ENCODE results near the gene BRCC3.

The BRCC3 gene

DNA sequence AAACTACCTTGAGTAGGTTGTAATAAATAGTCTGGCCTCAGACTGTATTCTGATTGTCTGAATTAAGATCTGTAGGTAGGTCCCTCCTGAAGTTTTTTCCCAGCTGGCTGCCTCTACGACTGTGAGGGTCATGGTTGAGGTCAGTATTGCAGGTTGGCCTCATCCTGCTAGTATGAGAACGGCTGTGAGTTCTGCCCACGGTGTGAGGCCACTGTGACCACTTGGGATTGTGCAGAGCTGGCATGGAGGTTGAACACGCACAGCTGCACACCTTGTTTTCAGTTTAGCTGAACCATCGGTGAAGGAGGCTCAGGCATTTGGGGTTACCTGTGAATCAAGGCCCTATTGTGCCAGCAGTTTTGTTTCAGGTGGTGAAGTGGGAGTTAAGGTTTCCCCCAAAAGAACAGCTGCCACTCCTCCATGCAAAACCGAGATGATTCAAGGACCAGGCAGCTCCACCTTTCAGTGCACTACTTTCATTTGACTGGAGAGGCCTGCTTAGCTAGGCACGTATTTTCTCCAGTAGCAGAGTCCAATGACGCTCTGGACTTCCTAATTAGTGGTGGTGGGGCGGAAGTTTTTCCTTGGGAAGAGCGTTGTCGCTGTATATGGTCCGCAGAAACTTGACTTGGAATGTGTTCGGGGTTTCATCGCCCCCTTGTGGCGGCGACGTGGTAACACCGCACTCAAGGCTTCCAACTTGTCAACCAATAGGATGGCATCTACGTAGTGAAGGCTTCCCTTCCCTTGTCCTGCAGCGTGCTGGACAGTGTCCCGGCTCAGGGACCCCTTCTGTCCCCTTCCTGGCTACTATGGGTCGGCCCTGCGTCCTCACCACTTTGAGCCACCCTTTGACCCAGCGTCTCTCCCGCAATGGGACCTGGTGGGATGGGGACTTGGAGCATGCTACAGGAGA lies 14.2 kb upstream of the BRCC3 start:
- peak; percentile 24 for DNase-seq (ENCODE audit: low read depth)

DNA sequence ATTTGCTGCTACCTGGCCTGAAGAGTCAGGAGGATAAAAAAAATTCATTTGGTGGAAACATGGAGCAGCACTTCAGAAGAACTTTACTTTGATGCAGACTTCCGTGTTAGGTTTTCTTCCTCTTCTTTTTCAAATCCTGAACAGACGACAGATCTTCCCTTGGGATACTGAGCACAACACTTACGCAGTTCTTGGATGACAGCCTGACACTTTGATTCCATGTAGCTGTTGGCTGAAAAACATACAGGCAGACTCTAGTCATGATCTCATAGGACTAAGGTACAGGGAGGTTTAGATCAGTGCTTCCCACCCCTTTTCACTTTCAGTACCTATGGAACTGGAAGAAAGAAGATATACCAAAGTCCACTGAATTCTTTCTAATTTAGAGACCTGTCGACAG lies 9.5 kb upstream of the BRCC3 start:
- DNase-seq (ENCODE audit: low read depth): no peak

DNA sequence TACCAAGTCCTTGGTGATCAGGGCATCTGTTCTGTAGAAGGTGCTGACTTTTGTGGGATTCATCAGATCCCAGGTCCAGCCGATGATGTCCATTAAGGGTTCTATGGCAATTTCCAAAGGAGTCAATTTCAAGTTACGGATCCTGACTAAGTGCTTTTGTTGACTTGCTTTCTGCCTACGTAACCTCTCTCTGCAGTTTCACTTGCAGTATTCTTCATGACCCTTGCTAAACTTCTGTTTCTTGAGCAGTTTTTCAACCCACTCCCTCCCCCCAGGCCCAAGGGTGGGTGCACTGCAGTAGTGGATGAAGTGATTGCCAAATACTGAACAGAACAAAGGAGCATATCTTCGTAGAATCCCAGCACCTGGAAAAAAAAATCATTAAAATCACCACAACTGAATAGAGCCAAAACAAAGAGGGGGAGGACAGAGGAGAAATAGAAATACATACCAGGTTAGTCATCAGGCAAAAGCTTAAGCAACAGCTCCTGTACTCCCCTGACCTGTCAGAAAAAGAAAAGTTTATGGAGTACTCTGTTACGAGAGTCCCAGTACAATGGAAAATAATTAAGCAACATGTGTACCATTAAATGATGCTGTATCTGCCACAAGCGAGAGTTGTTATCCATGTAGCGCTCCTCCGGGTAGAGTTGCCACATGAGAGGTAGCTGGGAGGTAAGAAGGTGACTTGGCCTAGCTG lies 6.1 kb upstream of the BRCC3 start:
- DNase-seq (ENCODE audit: low read depth): no peak

DNA sequence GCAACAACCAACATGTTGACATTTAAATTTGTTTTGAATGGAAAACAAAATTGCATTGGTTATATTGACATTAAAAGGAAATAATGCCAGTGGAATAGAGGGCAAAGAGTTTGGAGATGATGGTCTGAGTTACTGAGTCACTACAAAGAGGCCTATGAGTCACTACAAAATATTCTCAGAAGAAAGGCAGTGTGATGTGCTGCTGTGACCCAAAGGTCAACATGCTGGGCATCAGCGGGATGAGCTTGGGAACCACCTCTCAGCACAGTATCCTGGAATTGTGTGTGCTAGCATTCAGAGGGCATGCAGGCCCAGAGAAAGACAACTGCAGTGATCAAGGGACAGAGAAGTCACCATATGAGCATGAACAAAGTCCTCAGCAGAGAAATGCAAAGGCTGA lies 3.1 kb upstream of the BRCC3 start:
- no peak for DNase-seq (ENCODE audit: low read depth)

DNA sequence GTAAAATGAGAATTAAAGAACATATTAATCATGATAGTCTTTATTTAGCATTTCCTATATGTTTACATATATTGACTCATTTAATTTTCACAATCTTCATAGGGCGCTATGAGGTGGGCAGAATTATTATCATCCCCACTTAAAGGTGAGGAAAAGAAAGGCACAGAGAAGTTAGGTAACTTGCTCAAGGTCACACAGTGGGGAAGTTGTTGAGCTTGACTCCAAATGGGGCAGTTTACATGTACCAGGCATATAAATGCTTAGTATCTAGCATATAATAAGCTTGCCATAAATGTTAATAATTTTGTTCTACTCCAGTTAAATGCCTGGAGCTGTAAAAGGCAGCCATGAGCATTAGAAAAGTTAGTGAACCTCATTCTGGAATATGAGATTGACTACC lies 1.9 kb upstream of the BRCC3 start:
- no peak for DNase-seq (ENCODE audit: low read depth)

DNA sequence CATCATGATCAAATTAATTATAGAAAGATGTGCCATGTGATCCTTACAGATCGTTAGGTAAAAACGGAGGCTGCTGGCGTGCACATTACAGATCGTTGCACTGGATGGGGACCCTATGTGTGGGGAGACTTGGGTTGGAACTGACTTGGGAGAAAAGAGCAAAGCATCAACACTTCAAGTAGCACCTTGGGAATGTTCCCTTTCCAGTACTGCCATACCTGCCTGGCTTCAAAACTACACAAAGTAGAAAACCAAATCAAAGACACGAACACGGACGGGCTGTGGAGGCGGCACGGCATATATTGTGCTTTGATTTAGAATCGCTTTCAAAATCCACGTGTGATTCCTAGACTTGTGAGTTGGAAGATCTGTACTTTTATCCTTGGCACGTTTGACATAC lies 1.3 kb upstream of the BRCC3 start:
- DNase-seq (ENCODE audit: low read depth): no peak

DNA sequence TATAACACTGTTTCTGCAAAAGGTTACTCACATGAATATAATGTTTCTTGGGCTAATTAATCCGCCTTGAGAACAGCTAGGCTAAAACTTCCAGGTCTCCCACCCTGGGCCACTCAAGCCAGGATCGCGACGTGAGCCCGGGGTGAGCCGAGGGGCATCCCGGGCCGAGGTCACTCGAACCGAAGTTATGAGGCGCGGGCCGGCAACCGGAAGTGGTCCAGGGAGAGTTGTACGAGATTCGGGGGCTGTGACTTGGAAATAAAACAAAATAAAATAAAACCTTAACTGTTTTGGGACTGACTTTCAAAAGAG lies 689 bp upstream of the BRCC3 start:
- DNase-seq (ENCODE audit: low read depth): peak; percentile 13

DNA sequence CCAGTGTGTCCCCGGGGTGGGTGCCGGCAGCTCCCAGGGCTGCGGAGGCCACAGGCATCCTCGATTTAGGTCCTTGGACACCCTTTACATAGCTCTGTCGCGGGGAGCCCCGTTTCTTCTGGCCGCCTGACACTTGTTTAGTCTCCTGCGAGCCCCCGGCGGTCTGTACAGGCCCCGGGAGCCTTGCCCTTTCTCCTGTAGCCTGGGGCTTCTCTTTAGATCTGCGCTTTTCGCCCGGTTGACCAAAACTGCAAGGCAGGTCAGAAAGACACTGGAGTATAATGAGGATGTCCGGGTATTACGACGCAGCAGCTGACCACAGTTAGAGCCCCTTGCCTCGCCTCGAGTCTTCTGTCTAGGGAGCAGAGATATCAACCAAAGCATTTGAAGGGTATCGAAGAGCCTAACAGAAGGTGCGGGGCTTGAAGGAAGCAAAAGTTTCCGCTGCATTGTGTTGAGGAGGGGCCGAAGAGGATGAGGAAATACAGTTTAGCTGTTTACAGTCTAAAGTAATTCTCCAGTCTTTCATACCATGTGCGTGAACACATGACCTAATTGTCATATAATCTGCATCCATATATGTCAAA lies 479 bp downstream of the BRCC3 start:
- no peak for DNase-seq (ENCODE audit: low read depth)

DNA sequence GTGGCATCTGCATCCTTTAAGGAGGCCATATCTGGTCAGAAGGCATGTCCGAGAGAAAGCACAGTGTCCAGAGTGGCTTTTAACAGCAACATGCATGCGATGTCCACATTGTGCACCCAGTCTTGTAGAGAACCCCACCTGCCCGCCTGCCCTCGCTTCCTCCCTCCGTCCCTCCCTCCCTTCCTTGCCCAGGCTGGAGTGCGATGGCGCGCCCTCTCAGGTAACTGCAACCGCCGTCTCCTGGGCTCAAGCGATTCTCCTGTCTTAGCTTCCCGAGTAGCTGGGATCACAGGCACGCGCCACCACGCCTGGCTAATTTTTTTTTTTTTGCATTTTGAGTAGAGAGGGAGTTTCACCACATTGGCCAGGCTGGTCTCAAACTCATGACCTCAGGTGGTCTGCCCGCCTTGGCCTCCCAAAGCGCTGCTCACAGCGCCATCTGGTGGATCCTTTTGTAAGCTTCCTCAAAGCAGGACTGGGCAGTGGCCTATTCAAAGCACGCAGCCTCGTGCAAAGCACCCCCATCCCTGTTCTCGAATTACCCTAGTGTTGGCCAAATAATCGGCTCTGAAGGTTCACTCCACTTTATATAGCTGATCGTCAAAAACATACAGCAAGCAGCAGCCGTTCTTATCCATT lies 15.0 kb downstream of the BRCC3 start:
- DNase-seq (ENCODE audit: low read depth): peak; percentile 20

DNA sequence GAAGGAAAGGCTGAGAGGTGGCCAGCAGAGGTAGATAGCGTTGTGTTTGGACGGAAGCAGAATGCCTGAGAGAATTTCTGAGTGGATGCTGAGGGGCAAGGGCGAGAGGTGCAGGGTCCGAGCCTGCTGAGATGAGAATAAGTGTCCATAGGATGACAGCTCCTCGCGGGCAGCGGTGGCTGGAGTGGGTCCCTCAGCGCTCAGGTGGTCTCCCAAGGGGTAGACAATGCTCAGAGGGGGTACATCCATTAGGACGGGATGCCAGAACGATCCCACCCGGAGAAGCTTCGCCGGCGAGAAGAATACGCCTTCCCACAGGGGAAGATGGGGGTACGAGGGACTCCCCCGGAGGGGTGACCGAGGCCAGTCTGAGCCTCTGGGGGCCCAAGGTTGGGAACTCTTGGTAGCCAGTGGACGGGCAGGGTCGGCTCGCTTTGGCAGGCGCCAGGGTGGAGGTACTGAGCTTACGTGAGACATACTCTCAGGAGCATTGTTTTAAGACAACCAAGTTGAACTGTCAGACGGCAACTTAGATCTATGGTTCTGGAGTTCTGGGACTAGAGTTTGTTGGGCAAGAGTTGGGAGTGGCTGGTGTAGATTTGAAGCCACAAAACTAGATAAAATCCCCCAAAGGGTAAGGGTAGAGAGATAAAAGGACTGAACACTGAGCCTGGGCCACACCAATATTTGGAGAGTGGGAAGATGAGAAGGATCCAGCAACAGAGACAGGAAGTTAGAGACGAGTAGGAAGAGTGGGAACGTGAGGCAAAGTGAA lies 15.8 kb downstream of the BRCC3 start:
- no peak for DNase-seq (ENCODE audit: low read depth)

DNA sequence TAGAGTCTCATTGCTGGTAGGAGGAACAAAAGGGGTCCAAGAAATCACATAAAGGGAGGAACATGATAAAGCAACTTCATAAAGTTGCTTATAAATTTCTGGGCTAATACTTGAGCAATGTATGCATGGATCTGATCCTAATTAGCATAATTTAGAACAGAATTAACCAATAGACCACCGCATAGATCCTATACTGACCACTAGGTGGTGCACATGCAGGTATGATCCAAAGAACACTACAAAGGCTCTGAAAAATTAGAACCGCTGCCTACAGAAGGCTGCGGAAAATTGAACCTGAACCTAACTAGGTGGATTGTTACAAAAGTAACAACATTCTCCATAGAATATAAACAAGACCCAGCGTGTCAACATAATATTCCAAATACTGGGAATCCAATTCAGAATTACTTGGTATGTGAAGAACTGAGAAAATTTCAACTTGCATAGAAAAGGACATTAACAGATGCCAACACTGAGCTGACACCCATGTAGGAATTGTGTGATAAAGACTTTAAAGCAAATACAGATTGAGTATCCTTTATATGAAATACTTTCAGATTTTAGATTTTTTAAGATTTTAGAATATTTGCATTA lies 23.3 kb downstream of the BRCC3 start:
- no peak for DNase-seq (ENCODE audit: low read depth)

DNA sequence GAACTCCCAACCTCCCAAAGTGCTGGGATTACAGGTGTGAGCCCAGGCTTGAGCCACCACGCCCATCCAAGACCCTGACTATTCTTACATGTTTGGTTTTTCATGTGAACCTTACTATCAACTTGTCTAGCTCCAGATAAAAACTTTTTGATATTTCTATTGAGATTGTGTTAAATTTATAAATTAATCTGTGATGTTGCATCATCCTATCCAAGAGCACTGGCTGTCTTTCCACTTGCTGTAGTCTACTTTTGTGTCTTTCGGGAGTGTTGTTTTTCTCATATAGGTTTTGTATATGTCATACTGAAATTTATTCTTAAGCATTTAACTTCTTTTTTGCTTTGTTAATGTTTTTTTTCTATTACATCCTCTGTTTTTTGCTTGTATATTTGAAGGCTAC lies 34.6 kb downstream of the BRCC3 start:
- DNase-seq (ENCODE audit: low read depth): no peak

DNA sequence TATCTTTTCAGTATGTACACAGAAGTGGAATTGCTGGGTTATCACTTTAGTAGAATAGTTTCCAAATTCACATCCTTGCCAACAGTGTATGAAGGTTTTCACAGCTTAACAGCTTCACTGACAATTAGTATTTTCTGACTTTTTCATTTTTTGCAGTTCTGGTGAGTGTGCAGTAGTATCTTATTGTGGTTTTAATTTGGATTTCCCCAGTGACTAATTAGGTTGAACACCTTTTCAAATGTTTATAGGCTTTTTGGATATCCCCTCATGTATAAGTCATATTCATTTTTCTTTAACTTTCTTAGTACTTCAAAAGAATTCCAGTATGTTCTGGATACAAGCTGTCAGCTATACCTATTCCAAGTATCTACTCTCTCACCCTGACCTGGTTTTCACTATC lies 37.1 kb downstream of the BRCC3 start:
- DNase-seq (ENCODE audit: low read depth): no peak

DNA sequence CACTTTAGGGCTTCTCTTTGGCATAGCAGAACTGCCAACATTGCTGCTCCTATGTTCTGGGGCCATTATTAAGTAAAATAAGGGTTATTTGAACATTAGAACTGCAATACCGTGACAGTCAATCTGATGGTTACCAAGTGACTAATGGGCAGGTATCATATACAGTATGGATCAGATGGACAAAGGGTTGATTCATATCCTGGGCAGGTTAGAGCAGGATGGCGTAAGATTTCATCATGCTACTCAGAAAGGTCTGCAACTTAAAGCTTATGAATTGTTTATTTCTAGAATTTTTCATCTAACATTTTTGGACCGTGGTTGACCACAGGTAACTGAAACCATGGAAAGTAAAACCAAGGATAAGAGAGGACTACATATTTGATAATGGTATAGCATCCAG lies 40.9 kb downstream of the BRCC3 start:
- no peak for DNase-seq (ENCODE audit: low read depth)

DNA sequence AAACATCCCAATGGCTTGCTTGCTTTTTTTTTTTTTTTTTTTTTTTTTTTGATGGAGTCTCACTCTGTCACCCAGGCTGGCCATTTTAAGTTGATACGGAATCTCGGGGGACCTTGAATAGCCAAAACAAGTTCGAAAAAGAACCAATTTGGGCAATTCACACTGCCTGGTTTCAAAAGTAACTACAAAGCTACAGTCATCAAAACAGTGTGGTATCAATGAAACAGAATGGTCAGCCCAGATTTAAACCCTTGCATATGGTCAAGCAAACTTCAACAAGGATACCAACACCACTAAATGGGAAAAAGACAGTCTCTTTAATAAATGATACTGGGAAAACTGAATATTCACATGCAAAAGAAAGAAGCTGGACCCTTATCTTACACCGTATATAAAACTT lies 41.8 kb downstream of the BRCC3 start:
- DNase-seq (ENCODE audit: low read depth): no peak

DNA sequence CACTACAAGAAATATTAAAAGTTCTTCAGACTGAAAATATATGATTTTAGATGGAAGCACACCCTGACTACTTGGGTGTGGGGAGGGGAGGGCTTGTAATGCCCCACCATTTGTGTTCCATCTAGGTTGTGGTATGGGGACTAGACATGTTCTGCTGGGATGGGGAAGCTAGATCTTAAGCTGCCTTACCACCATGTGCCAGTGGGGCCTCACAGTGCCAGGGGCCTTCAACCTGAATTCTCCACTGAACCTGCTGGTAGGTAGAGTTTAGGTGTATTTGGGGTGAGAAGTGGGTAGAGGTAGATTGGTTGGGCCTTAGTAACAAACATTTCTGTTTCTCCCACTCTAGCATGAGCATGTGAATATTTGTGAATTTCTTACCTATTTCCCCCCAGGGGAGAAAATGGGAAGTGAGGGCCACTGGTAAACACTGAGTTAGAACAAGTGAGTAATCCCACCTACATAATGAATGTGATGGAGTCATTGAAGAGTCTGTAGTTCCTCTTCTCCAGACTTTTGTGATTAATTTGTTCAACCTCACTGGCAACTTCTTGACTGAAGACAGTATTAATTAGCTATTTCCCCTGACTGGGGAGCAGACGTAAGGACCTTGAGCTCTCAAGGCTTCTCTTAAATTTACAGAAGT lies 44.0 kb downstream of the BRCC3 start:
- DNase-seq (ENCODE audit: low read depth): no peak

DNA sequence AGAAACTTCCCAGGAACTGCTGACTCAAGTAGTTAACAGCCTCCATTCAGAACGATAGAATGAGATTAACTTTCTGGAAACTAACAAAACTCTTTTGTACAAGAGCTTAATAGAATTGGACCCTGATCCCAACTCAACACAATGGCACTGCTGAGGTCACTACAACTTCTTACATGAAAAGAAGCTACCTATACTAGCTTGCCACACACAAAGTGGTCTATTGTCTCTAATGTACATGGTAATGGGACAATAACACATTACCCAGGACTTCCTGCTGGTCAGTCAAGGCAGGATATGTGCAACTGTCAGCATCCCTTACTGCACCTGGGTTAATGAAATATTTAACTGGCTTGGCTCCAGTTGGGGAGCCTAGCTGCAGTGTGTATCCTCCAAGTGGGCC lies 56.2 kb downstream of the BRCC3 start:
- no peak for DNase-seq (ENCODE audit: low read depth)

DNA sequence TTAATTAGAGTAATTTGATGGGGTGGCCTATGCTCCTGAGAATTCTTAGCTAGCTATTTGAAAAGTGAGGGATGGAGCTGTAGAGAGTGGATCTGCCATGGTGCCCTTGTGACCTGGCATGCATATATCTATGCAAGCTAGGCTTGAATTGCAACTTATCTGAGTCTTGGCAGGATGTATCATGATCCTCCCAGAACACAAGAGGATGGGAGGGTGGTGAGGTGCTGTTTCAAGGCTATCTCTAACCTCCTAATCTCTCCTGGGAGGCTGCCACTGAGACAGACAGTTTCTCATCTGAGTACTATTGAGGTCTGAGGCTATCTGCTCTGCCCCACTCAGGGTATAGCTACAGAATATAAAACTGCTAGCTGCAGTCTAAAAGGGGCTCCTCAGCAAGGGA lies 56.6 kb downstream of the BRCC3 start:
- no peak for DNase-seq (ENCODE audit: low read depth)

DNA sequence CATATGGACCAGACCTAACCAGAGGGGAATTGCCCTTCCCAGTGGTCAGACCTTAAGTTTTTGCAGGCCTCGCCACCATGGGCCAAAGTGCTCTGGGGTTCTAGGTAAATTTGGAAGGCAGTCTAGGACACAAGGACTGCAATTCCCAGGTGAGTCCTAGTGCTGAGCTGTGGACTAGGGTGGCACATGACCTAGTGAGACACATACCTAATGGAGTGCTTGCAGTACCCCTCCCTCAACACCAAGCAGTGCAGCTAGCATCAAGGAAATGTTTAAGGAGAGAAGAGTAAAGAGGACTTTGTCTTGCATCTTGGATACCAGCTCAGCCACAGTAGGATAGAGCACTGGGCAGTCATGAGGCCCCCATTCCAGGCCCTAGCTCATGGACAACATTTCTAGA lies 60.8 kb downstream of the BRCC3 start:
- no peak for DNase-seq (ENCODE audit: low read depth)

DNA sequence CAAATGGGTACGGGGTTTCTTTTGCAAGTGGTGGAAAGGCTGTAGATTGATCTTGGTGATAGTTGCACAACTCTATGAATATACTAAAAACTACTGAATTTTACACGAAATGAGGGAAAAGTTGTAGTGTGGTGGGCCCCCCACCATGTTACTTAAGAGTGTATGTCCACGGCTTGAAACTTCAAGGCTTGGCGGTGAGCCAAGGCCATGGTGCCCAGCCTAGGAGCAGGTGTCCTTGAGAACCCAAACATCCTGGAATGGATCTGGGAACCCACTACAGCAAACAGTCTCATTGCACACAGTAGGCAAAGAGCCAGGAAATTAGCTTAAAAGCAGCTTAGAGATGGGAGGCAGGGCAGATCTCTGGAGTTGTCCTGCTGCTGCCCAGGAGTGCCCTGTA lies 62.9 kb downstream of the BRCC3 start:
- DNase-seq (ENCODE audit: low read depth): no peak

DNA sequence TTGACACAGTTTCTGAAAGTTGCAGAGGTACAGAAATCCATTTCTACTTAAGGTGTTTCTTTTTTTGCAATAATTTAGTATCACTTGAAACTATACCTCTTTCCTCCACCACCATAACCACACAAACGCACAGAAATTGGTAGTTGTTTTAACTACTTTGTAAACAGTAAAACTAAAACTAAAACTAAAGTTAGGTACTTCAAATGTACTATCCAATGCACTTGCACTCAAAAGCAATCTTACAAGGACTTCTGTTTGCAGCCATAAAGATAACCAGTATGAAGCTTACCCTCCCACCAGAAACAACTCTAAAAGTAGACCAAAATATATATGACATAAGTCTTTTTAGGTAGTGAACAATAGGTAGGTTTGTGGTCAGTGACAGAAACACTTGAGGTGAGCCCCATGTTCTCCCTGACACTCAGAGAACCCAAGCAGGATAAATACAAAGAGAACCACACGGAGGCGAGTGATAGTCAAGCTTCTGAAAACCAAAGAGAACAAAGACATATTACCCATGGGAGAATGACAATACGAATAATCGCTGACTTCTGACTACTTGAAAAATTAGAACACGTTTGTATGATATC lies 72.7 kb downstream of the BRCC3 start:
- DNase-seq (ENCODE audit: low read depth): no peak
